ENCODE results near the gene ISY1.
"Not testable (repeated sequence)": the region's sequence is repeated elsewhere in the genome, so short reads cannot be mapped to it uniquely, and the experiment has no call there.

ISY1 gene

GRCh38 chr3:129117134-129117533 is 43.7 kb downstream of the ISY1 start:
- H3K9ac ChIP-seq (ENCODE audit: insufficient read length, low read depth): no peak overlapping the region
- peaks cover 18% of the 10 kb centered on the region for H3K4me1 ChIP-seq (ENCODE audit: insufficient read depth, insufficient read length)
- TF ChIP-seq YY1 (IDR thresholded peaks at IDR 0.05; ENCODE audit: insufficient read depth, insufficient read length) (no peak), SUZ12 (IDR thresholded peaks at IDR 0.05; ENCODE audit: extremely low read depth, insufficient read depth, insufficient read length) (no peak), ZNF274 (IDR thresholded peaks at IDR 0.05; ENCODE audit: low read depth, low read length) (no peak)

GRCh38 chr3:129116482-129116946 is 44.3 kb downstream of the ISY1 start:
- Histone ChIP-seq H3K4me3 (ENCODE audit: insufficient read length, low read depth) (no peak overlapping the region), H3K27me3 (ENCODE audit: insufficient read depth, insufficient read length) (no peaks in the 10 kb centered on the region), H3K36me3 (ENCODE audit: insufficient read depth, insufficient read length, low read length) (peaks cover 27% of the 10 kb centered on the region), H3K9me3 (ENCODE audit: insufficient read depth, low read length) (no peaks in the 10 kb centered on the region), H3K9ac (ENCODE audit: insufficient read length, low read depth) (no peak overlapping the region), H3K4me1 (ENCODE audit: insufficient read depth, insufficient read length) (peaks cover 18% of the 10 kb centered on the region)
- no peak for DNase-seq (ENCODE audit: low read depth, low spot score)
- TF ChIP-seq ZNF274 (IDR thresholded peaks at IDR 0.05; ENCODE audit: low read depth, low read length): no peak
- TF ChIP-seq YY1 (IDR thresholded peaks at IDR 0.05; ENCODE audit: insufficient read depth, insufficient read length): no peak
- TF ChIP-seq SUZ12 (IDR thresholded peaks at IDR 0.05; ENCODE audit: extremely low read depth, insufficient read depth, insufficient read length): no peak

More at GRCh38 chr3:129117134-129117533, 43.7 kb downstream of the ISY1 start:
- Histone ChIP-seq H3K36me3 (ENCODE audit: insufficient read depth, insufficient read length, low read length) (peaks cover 22% of the 10 kb centered on the region), H3K4me3 (ENCODE audit: insufficient read length, low read depth) (no peak overlapping the region), H3K9me3 (ENCODE audit: insufficient read depth, low read length) (no peaks in the 10 kb centered on the region), H3K27me3 (ENCODE audit: insufficient read depth, insufficient read length) (no peaks in the 10 kb centered on the region)
- no peak for DNase-seq (ENCODE audit: low read depth, low spot score)

- no peak overlapping the region for H3K9ac ChIP-seq (ENCODE audit: insufficient read length, low read depth)
Observed at GRCh38 chr3:129114455-129114854, 46.4 kb downstream of the ISY1 start.

GRCh38 chr3:129112308-129113052 is 48.4 kb downstream of the ISY1 start:
- H3K27me3 ChIP-seq (ENCODE audit: insufficient read depth, insufficient read length): no peaks in the 10 kb centered on the region
- H3K9me3 ChIP-seq (ENCODE audit: insufficient read depth, low read length): no peaks in the 10 kb centered on the region
- H3K4me3 ChIP-seq (ENCODE audit: insufficient read length, low read depth): no peak overlapping the region
- TF ChIP-seq ZNF274 (IDR thresholded peaks at IDR 0.05; ENCODE audit: low read depth, low read length) (no peak), YY1 (IDR thresholded peaks at IDR 0.05; ENCODE audit: insufficient read depth, insufficient read length) (no peak), SUZ12 (IDR thresholded peaks at IDR 0.05; ENCODE audit: extremely low read depth, insufficient read depth, insufficient read length) (no peak)
- no peak overlapping the region for H3K9ac ChIP-seq (ENCODE audit: insufficient read length, low read depth)
- peaks cover 37% of the 10 kb centered on the region for H3K36me3 ChIP-seq (ENCODE audit: insufficient read depth, insufficient read length, low read length)
- peaks cover 14% of the 10 kb centered on the region for H3K4me1 ChIP-seq (ENCODE audit: insufficient read depth, insufficient read length)
- no peak for DNase-seq (ENCODE audit: low read depth, low spot score)

More at GRCh38 chr3:129114455-129114854, 46.4 kb downstream of the ISY1 start:
- Histone ChIP-seq H3K36me3 (ENCODE audit: insufficient read depth, insufficient read length, low read length) (peaks cover 36% of the 10 kb centered on the region), H3K9me3 (ENCODE audit: insufficient read depth, low read length) (no peaks in the 10 kb centered on the region), H3K4me3 (ENCODE audit: insufficient read length, low read depth) (no peak overlapping the region), H3K27me3 (ENCODE audit: insufficient read depth, insufficient read length) (no peaks in the 10 kb centered on the region), H3K4me1 (ENCODE audit: insufficient read depth, insufficient read length) (peaks cover 15% of the 10 kb centered on the region)
- TF ChIP-seq SUZ12 (IDR thresholded peaks at IDR 0.05; ENCODE audit: extremely low read depth, insufficient read depth, insufficient read length) (no peak), YY1 (IDR thresholded peaks at IDR 0.05; ENCODE audit: insufficient read depth, insufficient read length) (no peak), ZNF274 (IDR thresholded peaks at IDR 0.05; ENCODE audit: low read depth, low read length) (no peak)
- no peak for DNase-seq (ENCODE audit: low read depth, low spot score)

GRCh38 chr3:129111076-129111780 is 49.6 kb downstream of the ISY1 start:
- not testable (repeated sequence) for H3K27me3 ChIP-seq (ENCODE audit: insufficient read depth, insufficient read length); H3K4me3 ChIP-seq (ENCODE audit: insufficient read length, low read depth); H3K9ac ChIP-seq (ENCODE audit: insufficient read length, low read depth); H3K9me3 ChIP-seq (ENCODE audit: insufficient read depth, low read length); DNase-seq (ENCODE audit: low read depth, low spot score)
- H3K36me3 ChIP-seq (ENCODE audit: insufficient read depth, insufficient read length, low read length): peaks cover 47% of the 10 kb centered on the region
- H3K4me1 ChIP-seq (ENCODE audit: insufficient read depth, insufficient read length): peaks cover 19% of the 10 kb centered on the region

GRCh38 chr3:129107793-129108192 is 53.1 kb downstream of the ISY1 start:
- peaks cover 12% of the 10 kb centered on the region for H3K4me1 ChIP-seq (ENCODE audit: insufficient read depth, insufficient read length)
- no peaks in the 10 kb centered on the region for H3K9me3 ChIP-seq (ENCODE audit: insufficient read depth, low read length)
- no peak overlapping the region for H3K4me3 ChIP-seq (ENCODE audit: insufficient read length, low read depth)
- DNase-seq (ENCODE audit: low read depth, low spot score): no peak
- H3K9ac ChIP-seq (ENCODE audit: insufficient read length, low read depth): no peak overlapping the region
- peaks cover 42% of the 10 kb centered on the region for H3K36me3 ChIP-seq (ENCODE audit: insufficient read depth, insufficient read length, low read length)
- H3K27me3 ChIP-seq (ENCODE audit: insufficient read depth, insufficient read length): no peaks in the 10 kb centered on the region
- no peak for TF ChIP-seq YY1 (IDR thresholded peaks at IDR 0.05; ENCODE audit: insufficient read depth, insufficient read length)
- no peak for TF ChIP-seq ZNF274 (IDR thresholded peaks at IDR 0.05; ENCODE audit: low read depth, low read length)
- TF ChIP-seq SUZ12 (IDR thresholded peaks at IDR 0.05; ENCODE audit: extremely low read depth, insufficient read depth, insufficient read length): no peak

GRCh38 chr3:129106866-129107565 is 53.8 kb downstream of the ISY1 start:
- no peaks in the 10 kb centered on the region for H3K9me3 ChIP-seq (ENCODE audit: insufficient read depth, low read length)
- no peak overlapping the region for H3K9ac ChIP-seq (ENCODE audit: insufficient read length, low read depth)
- DNase-seq (ENCODE audit: low read depth, low spot score): no peak
- peaks cover 37% of the 10 kb centered on the region for H3K36me3 ChIP-seq (ENCODE audit: insufficient read depth, insufficient read length, low read length)
- TF ChIP-seq ZNF274 (IDR thresholded peaks at IDR 0.05; ENCODE audit: low read depth, low read length) (no peak), SUZ12 (IDR thresholded peaks at IDR 0.05; ENCODE audit: extremely low read depth, insufficient read depth, insufficient read length) (no peak), YY1 (IDR thresholded peaks at IDR 0.05; ENCODE audit: insufficient read depth, insufficient read length) (no peak)
- H3K4me3 ChIP-seq (ENCODE audit: insufficient read length, low read depth): no peak overlapping the region
- H3K27me3 ChIP-seq (ENCODE audit: insufficient read depth, insufficient read length): no peaks in the 10 kb centered on the region
- H3K4me1 ChIP-seq (ENCODE audit: insufficient read depth, insufficient read length): peaks cover 12% of the 10 kb centered on the region
